K562 (cell line): ENCODE measurements around the gene PSAP. TPM values are rescaled to one million over a fixed set of nuclear protein-coding genes. Genes with fewer than 3 reads are reported as not detected.

Experiments
- ADNP ChIP-seq: fragments of 200-800 bp; sonication (Bioruptor generic); IDR thresholded peaks from 2 replicates; pipeline ENCODE4 v1.6.1; 2016; ENCODE audit warnings: missing genetic modification characterization, missing compliant biosample characterization
- ATF7 ChIP-seq: fragments of 450-650 bp; IDR thresholded peaks from 2 replicates; pipeline ENCODE4 v1.7.1; 2014; ENCODE audit warnings: mild to moderate bottlenecking, moderate library complexity
- CEBPB ChIP-seq: fragments of 450-650 bp; IDR thresholded peaks from 2 replicates; pipeline ENCODE4 v1.6.1; 2016; ENCODE audit warnings: missing genetic modification characterization, missing compliant biosample characterization
- COPS2 ChIP-seq: fragments of 450-650 bp; conservative IDR thresholded peaks from 2 replicates; pipeline ENCODE4 v1.6.1; 2016; ENCODE audit warnings: mild to moderate bottlenecking, moderate library complexity
- EWSR1 ChIP-seq: fragments of 450-650 bp; IDR thresholded peaks from 2 replicates; pipeline ENCODE4 v1.6.1; 2018; ENCODE audit warnings: borderline replicate concordance, mild to moderate bottlenecking, low read depth, moderate library complexity; ENCODE audit not compliant: partially characterized antibody
- FOS ChIP-seq: IDR thresholded peaks from 3 replicates; pipeline ENCODE4 v1.6.1; 2011; ENCODE audit not compliant: insufficient read length; ENCODE audit errors: extremely low read depth
- HIVEP1 ChIP-seq: fragments of 250-450 bp; sonication (Bioruptor Pico); IDR thresholded peaks from 2 replicates; pipeline ENCODE4 v1.4.0; 2020; ENCODE audit warnings: mild to moderate bottlenecking
- KLF13 ChIP-seq: fragments of 450-650 bp; IDR thresholded peaks from 2 replicates; pipeline ENCODE4 v1.6.1; 2016; ENCODE audit warnings: missing genetic modification characterization, low read depth, mild to moderate bottlenecking, missing compliant biosample characterization, moderate library complexity, borderline replicate concordance
- MTA3 ChIP-seq: fragments of 450-650 bp; formaldehyde crosslinking; IDR thresholded peaks from 2 replicates; pipeline ENCODE4 v1.6.1; 2017; ENCODE audit warnings: mild to moderate bottlenecking, borderline replicate concordance
- NELFE ChIP-seq: IDR thresholded peaks from 2 replicates; pipeline ENCODE4 v1.6.1; 2011; ENCODE audit warnings: mild to moderate bottlenecking; ENCODE audit not compliant: insufficient read depth, insufficient read length
- NFIC ChIP-seq: fragments of 450-650 bp; IDR thresholded peaks from 2 replicates; pipeline ENCODE4 v1.6.1; 2017; ENCODE audit warnings: mild to moderate bottlenecking, inconsistent platforms
- OTX1 ChIP-seq: fragments of 450-650 bp; formaldehyde crosslinking; IDR thresholded peaks from 2 replicates; pipeline ENCODE4 v1.4.0; 2022; ENCODE audit warnings: mild to moderate bottlenecking
- RNF2 ChIP-seq: sonication (generic); IDR thresholded peaks from 2 replicates; pipeline ENCODE4 v1.6.1; 2016
- ZBTB8A ChIP-seq: fragments of 450-650 bp; IDR thresholded peaks from 2 replicates; pipeline ENCODE4 v1.6.1; 2018; ENCODE audit warnings: mild to moderate bottlenecking, moderate library complexity; ENCODE audit not compliant: partially characterized antibody
- ZNF175 ChIP-seq: fragments of 200-800 bp; sonication (Bioruptor generic); IDR thresholded peaks from 2 replicates; pipeline ENCODE4 v1.6.1; 2016; ENCODE audit warnings: low read depth, mild to moderate bottlenecking, missing genetic modification characterization, missing compliant biosample characterization
- ZNF24 ChIP-seq: fragments of 450-650 bp; IDR thresholded peaks from 2 replicates; pipeline ENCODE4 v1.6.1; 2016
- polyA plus RNA-seq, 8 experiments: library from polyadenylated mRNA; depleted of rRNA in 4 of 8; stranded (reverse) in 5 of 8; unstranded in 3 of 8; fragments of >200 nt; fragmentation: Nextera tagmentation in 2 of 8; fragmentation: Illumina TruSeq in 1 of 8; extraction: Ambion mirVana in 2 of 8; extraction: Trizol in 1 of 8; gene quantifications; 2 replicates each; pipeline versions ENCODE4 v1.2.1 to v1.2.3, GENCODE V29; 2011 to 2014; ENCODE audit warnings: inconsistent platforms in 1 of 8, missing spikeins in 1 of 8
- total RNA-seq, 7 experiments: library from RNA; depleted of rRNA in 6 of 7; stranded (reverse); fragments of >200 nt in 6 of 7; fragmentation: Illumina TruSeq in 2 of 7; extraction: Trizol in 2 of 7; gene quantifications; 2 replicates each; pipeline versions ENCODE4 v1.2.1 to v1.2.3, GENCODE V29; 2011 to 2021; ENCODE audit warnings: low replicate concordance in 1 of 7
- TF ChIP-seq, protein P1 (sequence below), 2 experiments: fragments of 450-650 bp; formaldehyde crosslinking in 1 of 2; IDR thresholded peaks; 2 replicates each; pipeline versions ENCODE4 v1.4.0 to v1.6.1; 2014 to 2020; ENCODE audit warnings: mild to moderate bottlenecking in 2 of 2, borderline replicate concordance in 1 of 2, low read depth in 1 of 2
- TF ChIP-seq, protein P2 (sequence below), 3 experiments: IDR thresholded peaks in 2 of 3; conservative IDR thresholded peaks in 1 of 3; 2 replicates each; pipeline ENCODE4 v1.5.1; 2011 to 2012; ENCODE audit warnings: low read length in 3 of 3, mild to moderate bottlenecking in 3 of 3, control low read depth in 2 of 3, improper control_type of control experiment in 1 of 3, inconsistent platforms in 1 of 3, low read depth in 1 of 3, mixed read lengths in 1 of 3, moderate library complexity in 1 of 3; ENCODE audit not compliant: insufficient read depth in 2 of 3
- TF ChIP-seq, protein P3 (sequence below): sonication (generic); formaldehyde crosslinking; IDR thresholded peaks from 2 replicates; pipeline ENCODE4 v1.5.0; 2020; ENCODE audit warnings: missing genetic modification reagents

PSAP gene
- total and polyA plus RNA-seq, 9 of the 15 experiments (the other 6 are each of a cell fraction or from before 2014, with no cell fraction given), result 245 to 700 (median 429) TPM

- TF ChIP-seq, protein P1, sequence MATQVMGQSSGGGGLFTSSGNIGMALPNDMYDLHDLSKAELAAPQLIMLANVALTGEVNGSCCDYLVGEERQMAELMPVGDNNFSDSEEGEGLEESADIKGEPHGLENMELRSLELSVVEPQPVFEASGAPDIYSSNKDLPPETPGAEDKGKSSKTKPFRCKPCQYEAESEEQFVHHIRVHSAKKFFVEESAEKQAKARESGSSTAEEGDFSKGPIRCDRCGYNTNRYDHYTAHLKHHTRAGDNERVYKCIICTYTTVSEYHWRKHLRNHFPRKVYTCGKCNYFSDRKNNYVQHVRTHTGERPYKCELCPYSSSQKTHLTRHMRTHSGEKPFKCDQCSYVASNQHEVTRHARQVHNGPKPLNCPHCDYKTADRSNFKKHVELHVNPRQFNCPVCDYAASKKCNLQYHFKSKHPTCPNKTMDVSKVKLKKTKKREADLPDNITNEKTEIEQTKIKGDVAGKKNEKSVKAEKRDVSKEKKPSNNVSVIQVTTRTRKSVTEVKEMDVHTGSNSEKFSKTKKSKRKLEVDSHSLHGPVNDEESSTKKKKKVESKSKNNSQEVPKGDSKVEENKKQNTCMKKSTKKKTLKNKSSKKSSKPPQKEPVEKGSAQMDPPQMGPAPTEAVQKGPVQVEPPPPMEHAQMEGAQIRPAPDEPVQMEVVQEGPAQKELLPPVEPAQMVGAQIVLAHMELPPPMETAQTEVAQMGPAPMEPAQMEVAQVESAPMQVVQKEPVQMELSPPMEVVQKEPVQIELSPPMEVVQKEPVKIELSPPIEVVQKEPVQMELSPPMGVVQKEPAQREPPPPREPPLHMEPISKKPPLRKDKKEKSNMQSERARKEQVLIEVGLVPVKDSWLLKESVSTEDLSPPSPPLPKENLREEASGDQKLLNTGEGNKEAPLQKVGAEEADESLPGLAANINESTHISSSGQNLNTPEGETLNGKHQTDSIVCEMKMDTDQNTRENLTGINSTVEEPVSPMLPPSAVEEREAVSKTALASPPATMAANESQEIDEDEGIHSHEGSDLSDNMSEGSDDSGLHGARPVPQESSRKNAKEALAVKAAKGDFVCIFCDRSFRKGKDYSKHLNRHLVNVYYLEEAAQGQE (IDR thresholded peaks at IDR 0.05; ENCODE audit: borderline replicate concordance), result peak; percentile 24; the same call in 1 of the 2 replicates
- TF ChIP-seq, protein P1 (CRISPR knock-in tag; IDR thresholded peaks at IDR 0.05; ENCODE audit: low read depth), result no peak
- no peak for TF ChIP-seq RNF2
- no peak for TF ChIP-seq CEBPB (tag)
- TF ChIP-seq ATF7, result 0 out of 2 replicates have a peak, but pooled peaks have one; percentile 7
- TF ChIP-seq, protein P2, sequence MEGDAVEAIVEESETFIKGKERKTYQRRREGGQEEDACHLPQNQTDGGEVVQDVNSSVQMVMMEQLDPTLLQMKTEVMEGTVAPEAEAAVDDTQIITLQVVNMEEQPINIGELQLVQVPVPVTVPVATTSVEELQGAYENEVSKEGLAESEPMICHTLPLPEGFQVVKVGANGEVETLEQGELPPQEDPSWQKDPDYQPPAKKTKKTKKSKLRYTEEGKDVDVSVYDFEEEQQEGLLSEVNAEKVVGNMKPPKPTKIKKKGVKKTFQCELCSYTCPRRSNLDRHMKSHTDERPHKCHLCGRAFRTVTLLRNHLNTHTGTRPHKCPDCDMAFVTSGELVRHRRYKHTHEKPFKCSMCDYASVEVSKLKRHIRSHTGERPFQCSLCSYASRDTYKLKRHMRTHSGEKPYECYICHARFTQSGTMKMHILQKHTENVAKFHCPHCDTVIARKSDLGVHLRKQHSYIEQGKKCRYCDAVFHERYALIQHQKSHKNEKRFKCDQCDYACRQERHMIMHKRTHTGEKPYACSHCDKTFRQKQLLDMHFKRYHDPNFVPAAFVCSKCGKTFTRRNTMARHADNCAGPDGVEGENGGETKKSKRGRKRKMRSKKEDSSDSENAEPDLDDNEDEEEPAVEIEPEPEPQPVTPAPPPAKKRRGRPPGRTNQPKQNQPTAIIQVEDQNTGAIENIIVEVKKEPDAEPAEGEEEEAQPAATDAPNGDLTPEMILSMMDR (IDR thresholded peaks at IDR 0.05 in 2 of 3, conservative IDR thresholded peaks at IDR 0.05 in 1 of 3; ENCODE audit: insufficient read depth in 2 of 3, low read depth in 1 of 3, low read length in 3 of 3), result peak in 2 of 3 experiments; percentile 2 to 34; a peak in 2 of 6 replicates
- no peak for TF ChIP-seq HIVEP1
- no peak for TF ChIP-seq NELFE
- TF ChIP-seq ZNF24, result no peak
- TF ChIP-seq, protein P3, sequence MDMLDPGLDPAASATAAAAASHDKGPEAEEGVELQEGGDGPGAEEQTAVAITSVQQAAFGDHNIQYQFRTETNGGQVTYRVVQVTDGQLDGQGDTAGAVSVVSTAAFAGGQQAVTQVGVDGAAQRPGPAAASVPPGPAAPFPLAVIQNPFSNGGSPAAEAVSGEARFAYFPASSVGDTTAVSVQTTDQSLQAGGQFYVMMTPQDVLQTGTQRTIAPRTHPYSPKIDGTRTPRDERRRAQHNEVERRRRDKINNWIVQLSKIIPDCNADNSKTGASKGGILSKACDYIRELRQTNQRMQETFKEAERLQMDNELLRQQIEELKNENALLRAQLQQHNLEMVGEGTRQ, result no peak
- no peak for TF ChIP-seq ZBTB8A
- TF ChIP-seq KLF13 (tag), result no peak
- TF ChIP-seq ADNP, result no peak
- TF ChIP-seq FOS, result no peak
- TF ChIP-seq COPS2, result no peak
- peak; percentile 12; the same call in 1 of the 2 replicates for TF ChIP-seq ZNF175 (CRISPR knock-in tag)
- no peak for TF ChIP-seq MTA3
- no peak for TF ChIP-seq NFIC
- no peak for TF ChIP-seq EWSR1
- 0 out of 2 replicates have a peak, but pooled peaks have one; percentile 44 for TF ChIP-seq OTX1 (CRISPR knock-in tag)
Measured at GRCh38 chr10:71889388-71889987, 38.4 kb upstream of the PSAP start (continued).
